Ascending aorta (tissue), 2 donors: ENCODE results near the gene NTM. TPM values are rescaled to one million over a fixed set of nuclear protein-coding genes. Genes with fewer than 3 reads are reported as not detected.

Experiments
- DNase-seq, 2 donors: peaks; one replicate each; pipeline ENCODE4 v3.0.0-alpha.2; 2019; ENCODE audit warnings: low spot score in 2 of 2
- H3K27ac ChIP-seq, 2 donors: fragments of 200-600 bp; sonication (generic); one replicate each; pipeline ENCODE4 v1.5.1; 2016 to 2017; ENCODE audit warnings: mild to moderate bottlenecking in 1 of 2
- H3K27me3 ChIP-seq: fragments of 200-600 bp; sonication (generic); one replicate; pipeline ENCODE4 v1.5.1; 2017
- H3K36me3 ChIP-seq, 2 donors: fragments of 200-600 bp; sonication (generic); one replicate each; pipeline ENCODE4 v1.5.1; 2016
- H3K4me1 ChIP-seq, 2 donors: fragments of 200-600 bp; sonication (generic); one replicate each; pipeline ENCODE4 v1.5.1; 2016 to 2017; ENCODE audit warnings: mild to moderate bottlenecking in 1 of 2
- H3K4me3 ChIP-seq, 2 donors: fragments of 200-600 bp; sonication (generic); one replicate each; pipeline ENCODE4 v1.5.1; 2016 to 2017; ENCODE audit warnings: mild to moderate bottlenecking in 1 of 2
- H3K9me3 ChIP-seq, 2 donors: fragments of 200-600 bp; sonication (generic); one replicate each; pipeline ENCODE4 v1.5.1; 2016
- intact Hi-C: fragments of 100-400 bp; cut with DNase I; formaldehyde crosslinking; loops from one replicate; pipeline ENCODE4 v1.15.1; 2023
- total RNA-seq: library from RNA; depleted of rRNA; stranded (reverse); fragments of >200 nt; gene quantifications from one replicate; pipeline ENCODE4 v1.1.0, GENCODE V29; 2016
- TF ChIP-seq, protein P1 (sequence below), 3 experiments: fragments of 200-600 bp in 2 of 3; fragments of 450-650 bp in 1 of 3; sonication (generic) in 2 of 3; IDR thresholded peaks; one replicate each; pipeline ENCODE4 v1.5.1; 2016 to 2019; ENCODE audit warnings: antibody characterized with exemption in 3 of 3, mild to moderate bottlenecking in 1 of 3, moderate library complexity in 1 of 3

Gene NTM
- total RNA-seq, 1 donor from 2014 or later = not detected

- TF ChIP-seq, protein P1, sequence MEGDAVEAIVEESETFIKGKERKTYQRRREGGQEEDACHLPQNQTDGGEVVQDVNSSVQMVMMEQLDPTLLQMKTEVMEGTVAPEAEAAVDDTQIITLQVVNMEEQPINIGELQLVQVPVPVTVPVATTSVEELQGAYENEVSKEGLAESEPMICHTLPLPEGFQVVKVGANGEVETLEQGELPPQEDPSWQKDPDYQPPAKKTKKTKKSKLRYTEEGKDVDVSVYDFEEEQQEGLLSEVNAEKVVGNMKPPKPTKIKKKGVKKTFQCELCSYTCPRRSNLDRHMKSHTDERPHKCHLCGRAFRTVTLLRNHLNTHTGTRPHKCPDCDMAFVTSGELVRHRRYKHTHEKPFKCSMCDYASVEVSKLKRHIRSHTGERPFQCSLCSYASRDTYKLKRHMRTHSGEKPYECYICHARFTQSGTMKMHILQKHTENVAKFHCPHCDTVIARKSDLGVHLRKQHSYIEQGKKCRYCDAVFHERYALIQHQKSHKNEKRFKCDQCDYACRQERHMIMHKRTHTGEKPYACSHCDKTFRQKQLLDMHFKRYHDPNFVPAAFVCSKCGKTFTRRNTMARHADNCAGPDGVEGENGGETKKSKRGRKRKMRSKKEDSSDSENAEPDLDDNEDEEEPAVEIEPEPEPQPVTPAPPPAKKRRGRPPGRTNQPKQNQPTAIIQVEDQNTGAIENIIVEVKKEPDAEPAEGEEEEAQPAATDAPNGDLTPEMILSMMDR (IDR thresholded peaks at IDR 0.05) = no peak
- intact Hi-C loops = no loop called here
- H3K27ac ChIP-seq = no peak overlapping the region
- H3K27me3 ChIP-seq = no peaks in the 10 kb centered on the region
- no peaks in the 10 kb centered on the region for H3K9me3 ChIP-seq
- no peak for DNase-seq
- no peak overlapping the region for H3K4me3 ChIP-seq
- H3K36me3 ChIP-seq = no peaks in the 10 kb centered on the region
- H3K4me1 ChIP-seq = no peaks in the 10 kb centered on the region
These were observed 1003.2 kb downstream of the NTM start for GRCh38 chr11:132373405-132374143.

- H3K9me3 ChIP-seq = no peaks in the 10 kb centered on the region
- no peak for DNase-seq
- intact Hi-C loops = no loop called here
These were observed 1009.1 kb downstream of the NTM start for GRCh38 chr11:132379540-132379939.

More at GRCh38 chr11:132379540-132379939, 1009.1 kb downstream of the NTM start:
- Histone ChIP-seq H3K4me3 (no peak overlapping the region), H3K27me3 (no peaks in the 10 kb centered on the region), H3K36me3 (no peaks in the 10 kb centered on the region), H3K27ac (no peak overlapping the region), H3K4me1 (no peaks in the 10 kb centered on the region)
- TF ChIP-seq, protein P1 (IDR thresholded peaks at IDR 0.05) = no peak
